Measurements from ENCODE around the gene GRAMD1A.
A peak's percentile ranks its signal among the peaks of the same experiment; 100 is the strongest.

GRAMD1A gene

DNA sequence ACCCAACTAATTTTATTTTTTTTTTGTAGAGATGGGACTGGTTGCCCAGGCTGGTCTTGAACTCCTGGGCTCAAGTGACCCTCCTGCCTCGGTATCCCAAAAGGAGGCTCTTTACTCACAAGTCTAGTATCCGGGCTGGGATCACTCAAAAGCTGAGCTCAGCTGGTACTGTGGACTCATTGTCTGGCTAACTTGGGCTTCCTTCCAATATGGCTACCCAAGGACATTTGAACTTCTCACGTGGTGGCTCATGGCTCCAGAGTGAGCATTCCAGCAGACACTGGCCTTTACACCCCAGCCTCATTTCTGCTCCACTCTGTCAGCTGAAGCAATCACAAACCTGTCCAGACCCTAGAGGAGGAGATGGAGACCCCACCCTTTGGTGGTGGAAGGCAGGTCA is 70.3 kb downstream of the GRAMD1A start:
- no peaks in the 10 kb centered on the region for H3K36me3 Mint-ChIP-seq

DNA sequence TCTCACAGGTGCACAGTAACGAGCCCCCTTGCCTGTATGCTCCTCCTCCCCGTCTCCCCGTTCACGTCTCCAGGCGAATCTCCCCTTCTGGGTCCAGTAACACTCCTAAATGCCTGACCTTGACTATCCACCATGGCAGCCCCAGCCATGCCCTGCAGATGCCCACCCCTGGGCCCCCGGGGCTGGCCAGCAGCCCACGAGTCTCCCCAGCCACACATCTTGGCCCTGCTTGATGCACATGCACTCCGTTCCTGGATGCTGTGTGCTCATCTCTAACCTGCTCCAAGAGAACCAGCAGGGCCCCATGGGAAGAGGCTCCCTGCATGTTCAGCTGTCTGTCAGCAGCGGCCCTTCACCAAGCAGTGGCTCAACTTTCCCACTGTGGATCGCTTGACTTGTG is 73.4 kb downstream of the GRAMD1A start:
- H3K4me1 Mint-ChIP-seq: peaks cover 35% of the 10 kb centered on the region
- no peak overlapping the region for H3K4me3 Mint-ChIP-seq
- no peaks in the 10 kb centered on the region for H3K9me3 Mint-ChIP-seq
- H3K27me3 Mint-ChIP-seq: peaks cover 16% of the 10 kb centered on the region
- no peak for ATAC-seq
- no peak overlapping the region for H3K27ac Mint-ChIP-seq
- H3K36me3 Mint-ChIP-seq: no peaks in the 10 kb centered on the region

More for the DNA sequence above, 70.3 kb downstream of the GRAMD1A start:
- H3K27me3 Mint-ChIP-seq: no peaks in the 10 kb centered on the region
- H3K27ac Mint-ChIP-seq: no peak overlapping the region
- H3K4me3 Mint-ChIP-seq: no peak overlapping the region
- no peaks in the 10 kb centered on the region for H3K9me3 Mint-ChIP-seq
- ATAC-seq: no peak
- H3K4me1 Mint-ChIP-seq: peaks cover 35% of the 10 kb centered on the region

DNA sequence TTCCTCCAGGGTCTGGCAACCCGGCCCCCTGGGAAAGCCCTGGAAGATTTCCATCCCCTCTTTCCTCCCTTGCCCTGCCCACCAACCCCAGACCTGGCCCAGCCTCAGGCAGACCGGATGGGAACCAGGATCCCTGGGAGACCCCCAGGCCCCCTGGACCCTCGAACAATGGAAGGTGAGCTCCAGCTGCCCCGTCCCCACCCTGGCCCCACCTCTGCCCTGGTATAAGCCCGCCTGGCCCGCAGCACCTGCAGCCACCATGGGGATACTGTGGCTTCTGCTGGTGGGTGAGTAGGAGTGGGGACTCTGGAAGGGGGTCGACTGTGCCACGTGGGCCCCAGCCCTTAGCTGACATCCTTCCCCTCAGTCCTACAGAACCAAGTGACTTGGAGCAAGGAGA is 73.8 kb downstream of the GRAMD1A start:
- no peaks in the 10 kb centered on the region for H3K36me3 Mint-ChIP-seq
- H3K4me3 Mint-ChIP-seq: no peak overlapping the region
- peak; percentile 5 for ATAC-seq
- H3K9me3 Mint-ChIP-seq: no peaks in the 10 kb centered on the region
- peaks cover 16% of the 10 kb centered on the region for H3K27me3 Mint-ChIP-seq
- H3K4me1 Mint-ChIP-seq: peaks cover 36% of the 10 kb centered on the region
- no peak overlapping the region for H3K27ac Mint-ChIP-seq

DNA sequence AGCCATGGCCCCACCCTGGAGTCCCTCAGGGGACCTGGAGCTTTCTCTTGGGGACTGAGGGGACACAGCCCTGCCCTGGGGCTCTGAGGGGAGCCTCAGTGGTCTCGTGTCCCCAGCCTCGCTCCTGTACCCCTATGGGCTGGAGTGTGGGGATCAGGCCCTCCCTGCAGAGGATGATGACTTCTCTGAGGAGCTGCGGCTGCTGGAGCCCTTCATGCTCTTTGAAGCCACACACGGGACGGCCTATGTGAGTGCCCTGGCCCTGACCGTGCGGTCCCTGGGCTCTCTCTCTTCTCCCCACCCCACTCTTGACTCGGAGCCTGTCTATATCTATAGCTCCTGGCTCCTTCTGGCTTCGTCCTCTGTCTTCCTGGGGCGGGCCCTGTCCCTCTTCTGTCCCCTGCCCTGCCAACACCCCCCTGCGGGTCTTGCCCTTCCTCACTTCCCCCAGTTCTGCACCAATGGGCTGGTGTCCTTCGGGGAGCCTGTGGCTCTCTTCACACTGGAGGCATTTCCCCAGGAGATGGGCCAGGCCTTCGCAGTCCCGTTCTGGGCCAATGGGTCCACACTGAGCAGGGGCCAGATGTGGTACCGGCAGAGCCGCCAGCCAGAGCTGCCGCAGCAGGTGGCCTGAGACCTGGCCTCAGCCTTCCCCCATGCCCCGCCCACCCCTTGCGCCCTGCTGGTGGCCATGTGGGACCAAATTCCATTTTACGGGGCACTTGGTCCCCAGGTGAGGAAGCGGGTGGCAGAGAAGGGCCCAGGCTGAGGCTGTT is 74.5 kb downstream of the GRAMD1A start:
- H3K27ac Mint-ChIP-seq: no peak overlapping the region
- no peaks in the 10 kb centered on the region for H3K9me3 Mint-ChIP-seq
- no peaks in the 10 kb centered on the region for H3K36me3 Mint-ChIP-seq
- peaks cover 16% of the 10 kb centered on the region for H3K27me3 Mint-ChIP-seq
- ATAC-seq: peak; percentile 24
- peaks cover 35% of the 10 kb centered on the region for H3K4me1 Mint-ChIP-seq
- H3K4me3 Mint-ChIP-seq: no peak overlapping the region

DNA sequence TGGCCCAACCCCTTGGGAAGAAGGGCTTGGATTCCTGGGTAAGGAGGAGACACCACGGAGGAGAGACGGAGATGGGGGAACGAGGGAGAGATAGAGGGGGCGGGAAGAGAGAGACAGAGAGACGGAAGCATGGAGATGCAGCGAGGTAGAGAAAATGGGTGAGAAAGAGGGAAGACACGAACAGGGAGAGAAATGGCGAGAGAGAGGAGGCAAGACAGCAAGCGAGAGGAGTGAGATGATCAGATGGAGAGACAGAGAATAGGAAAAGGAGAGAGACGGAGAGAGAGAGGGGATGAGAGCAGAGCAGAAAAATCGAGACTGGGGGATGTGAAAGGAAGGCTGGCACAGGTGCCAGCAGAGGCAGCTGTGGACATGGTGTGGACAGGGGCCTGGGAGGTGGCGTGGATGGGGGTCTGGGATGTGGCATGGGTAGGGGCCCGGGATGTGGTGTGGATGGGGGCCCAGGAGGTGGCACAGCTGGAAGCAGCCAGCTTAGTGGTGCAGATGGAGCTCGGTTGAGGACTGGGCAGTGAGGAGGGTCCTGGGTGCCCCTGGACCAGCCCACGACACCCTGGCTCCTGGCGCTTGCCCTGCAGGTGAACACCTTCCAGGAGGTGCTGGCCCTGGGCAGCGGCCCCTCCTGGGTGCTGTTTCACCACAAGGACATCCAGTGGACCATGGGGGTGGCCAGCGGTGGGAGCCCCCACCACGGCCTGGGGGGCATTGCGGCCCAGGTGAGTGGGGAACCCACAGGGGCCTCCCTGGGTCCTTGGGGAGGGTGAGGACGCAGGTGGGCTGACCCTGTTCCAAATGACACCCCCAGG is 75.3 kb downstream of the GRAMD1A start:
- H3K4me1 Mint-ChIP-seq: peaks cover 34% of the 10 kb centered on the region
- no peak overlapping the region for H3K4me3 Mint-ChIP-seq
- H3K36me3 Mint-ChIP-seq: no peaks in the 10 kb centered on the region
- H3K27me3 Mint-ChIP-seq: peaks cover 16% of the 10 kb centered on the region
- ATAC-seq: peak; percentile 27
- H3K27ac Mint-ChIP-seq: no peak overlapping the region
- H3K9me3 Mint-ChIP-seq: no peaks in the 10 kb centered on the region

DNA sequence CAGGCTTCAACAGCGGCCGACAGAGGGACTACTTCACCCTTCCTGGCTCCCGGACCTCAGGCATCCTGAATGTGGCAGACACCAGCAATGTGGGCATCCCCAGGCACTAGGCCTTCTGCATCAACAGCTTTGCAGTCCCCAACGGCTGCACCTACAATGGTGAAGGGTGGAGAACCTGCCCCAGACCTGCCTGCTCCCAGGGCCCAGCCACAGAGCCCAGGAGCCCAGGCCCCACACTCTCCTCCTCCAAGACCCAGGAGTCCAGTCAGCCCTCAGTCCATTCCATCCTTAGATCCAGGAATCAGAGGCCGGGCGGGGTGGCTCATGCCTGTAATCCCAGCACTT is 75.9 kb downstream of the GRAMD1A start:
- ATAC-seq: no peak
- no peak overlapping the region for H3K4me3 Mint-ChIP-seq
- H3K27ac Mint-ChIP-seq: no peak overlapping the region
- H3K36me3 Mint-ChIP-seq: no peaks in the 10 kb centered on the region
- no peaks in the 10 kb centered on the region for H3K9me3 Mint-ChIP-seq
- H3K27me3 Mint-ChIP-seq: peaks cover 16% of the 10 kb centered on the region
- H3K4me1 Mint-ChIP-seq: peaks cover 34% of the 10 kb centered on the region
